Esophagus squamous epithelium (tissue), 4 donors: ENCODE data around the gene CENPC.

Source experiments
- POLR2A ChIP-seq, 4 donors: fragments of 450-650 bp; IDR thresholded peaks; one replicate each; pipeline ENCODE4 v1.6.1; 2017; ENCODE audit warnings: antibody characterized with exemption in 4 of 4, mild to moderate bottlenecking in 4 of 4, moderate library complexity in 3 of 4
- TF ChIP-seq, protein P1 (sequence below), 6 experiments: fragments of 450-650 bp in 4 of 6; fragments of 200-600 bp in 2 of 6; sonication (generic) in 2 of 6; IDR thresholded peaks; one replicate each; pipeline ENCODE4 v1.5.1; 2016 to 2019; ENCODE audit warnings: antibody characterized with exemption in 6 of 6, mild to moderate bottlenecking in 4 of 6, moderate library complexity in 4 of 6

DNA sequence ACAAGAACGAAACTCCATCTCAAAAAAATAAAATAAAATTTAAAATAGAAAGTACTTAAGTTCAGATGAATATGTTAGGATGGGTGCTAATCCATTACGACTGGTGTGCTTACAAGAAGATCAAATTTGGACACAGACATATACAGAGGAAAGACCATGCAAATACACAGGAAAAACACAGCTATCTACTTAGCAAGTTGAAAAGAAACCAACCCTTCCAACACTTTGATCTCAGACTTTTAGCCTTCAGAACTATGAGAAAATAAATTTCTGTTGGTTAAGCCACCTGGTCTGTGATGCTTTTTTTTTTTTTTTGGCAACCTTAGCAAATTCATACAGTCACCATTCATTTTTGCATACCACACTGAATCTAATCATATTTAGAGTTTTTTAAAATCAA, 116.5 kb downstream of the CENPC start:
- TF ChIP-seq, protein P1, sequence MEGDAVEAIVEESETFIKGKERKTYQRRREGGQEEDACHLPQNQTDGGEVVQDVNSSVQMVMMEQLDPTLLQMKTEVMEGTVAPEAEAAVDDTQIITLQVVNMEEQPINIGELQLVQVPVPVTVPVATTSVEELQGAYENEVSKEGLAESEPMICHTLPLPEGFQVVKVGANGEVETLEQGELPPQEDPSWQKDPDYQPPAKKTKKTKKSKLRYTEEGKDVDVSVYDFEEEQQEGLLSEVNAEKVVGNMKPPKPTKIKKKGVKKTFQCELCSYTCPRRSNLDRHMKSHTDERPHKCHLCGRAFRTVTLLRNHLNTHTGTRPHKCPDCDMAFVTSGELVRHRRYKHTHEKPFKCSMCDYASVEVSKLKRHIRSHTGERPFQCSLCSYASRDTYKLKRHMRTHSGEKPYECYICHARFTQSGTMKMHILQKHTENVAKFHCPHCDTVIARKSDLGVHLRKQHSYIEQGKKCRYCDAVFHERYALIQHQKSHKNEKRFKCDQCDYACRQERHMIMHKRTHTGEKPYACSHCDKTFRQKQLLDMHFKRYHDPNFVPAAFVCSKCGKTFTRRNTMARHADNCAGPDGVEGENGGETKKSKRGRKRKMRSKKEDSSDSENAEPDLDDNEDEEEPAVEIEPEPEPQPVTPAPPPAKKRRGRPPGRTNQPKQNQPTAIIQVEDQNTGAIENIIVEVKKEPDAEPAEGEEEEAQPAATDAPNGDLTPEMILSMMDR (IDR thresholded peaks at IDR 0.05) = no peak
- no peak for TF ChIP-seq POLR2A (IDR thresholded peaks at IDR 0.05)
